ENCODE results near the gene REV3L.

DNA sequence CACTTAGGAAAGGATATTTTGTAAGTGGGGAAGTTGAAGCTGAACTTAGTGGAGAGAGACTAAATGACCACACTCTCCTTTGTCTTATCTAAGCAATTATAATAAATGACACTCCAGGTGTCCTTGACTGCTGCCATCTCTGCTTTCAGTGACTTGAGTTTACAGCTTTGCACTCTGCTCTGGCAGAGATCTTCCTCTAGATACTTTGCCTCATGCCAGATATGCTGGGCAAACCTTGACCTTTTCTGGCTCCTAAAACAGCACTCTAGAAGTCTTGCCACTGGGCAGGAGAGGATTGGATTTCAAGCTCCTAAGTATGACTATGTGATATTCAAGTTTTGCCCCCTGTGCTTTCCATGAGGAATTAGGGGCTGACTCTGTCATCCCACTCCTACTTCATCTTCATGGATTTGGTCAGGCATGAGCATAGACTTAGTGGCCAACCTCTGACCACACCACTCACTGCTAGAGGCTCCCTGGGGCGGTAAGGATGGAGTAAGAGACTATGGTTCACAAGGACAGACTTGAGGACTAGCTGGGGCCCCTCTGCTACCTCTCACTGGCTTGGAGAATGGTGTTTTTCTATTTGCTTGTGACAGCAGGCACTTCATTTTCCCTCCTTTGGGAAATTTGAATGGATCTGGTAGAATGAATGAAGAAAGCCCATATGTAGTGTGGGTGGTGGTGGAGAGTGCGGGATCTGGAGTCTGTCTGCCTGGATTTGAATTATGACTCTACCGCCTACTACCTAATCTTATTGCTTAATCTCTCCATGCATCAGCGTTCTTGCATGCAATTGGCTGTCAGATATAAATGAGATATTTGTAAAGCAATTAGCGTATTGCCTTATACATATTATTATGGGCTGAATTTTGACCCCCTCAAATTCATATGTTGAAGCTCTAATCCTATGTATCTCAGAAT is 191.4 kb downstream of the REV3L start:
- TF ChIP-seq EZH2 (IDR thresholded peaks at IDR 0.05) (no peak), POLR2AphosphoS5 (IDR thresholded peaks at IDR 0.05; ENCODE audit: borderline replicate concordance, low read depth, low read length) (no peak)

Data from SK-N-MC (cell line).